Measurements from ENCODE around the gene ERMP1. TPM values are rescaled to one million over a fixed set of nuclear protein-coding genes. Genes with fewer than 3 reads are reported as not detected.
"Not testable (repeated sequence)": the region's sequence is repeated elsewhere in the genome, so short reads cannot be mapped to it uniquely, and the experiment has no call there.

ERMP1 gene
- 5.9 and 14.2 TPM in 2 replicates for total RNA-seq (2014; rRNA removed; shearing (Covaris generic))

GRCh38 chr9:5832538-5833529 is at the start of gene ERMP1:
TSS of gene ERMP1 (minus strand) at chr9:5833117. CDS start at chr9:5833027, 90 bp downstream.
- peak; percentile 79 for DNase-seq (ENCODE audit: low read depth)

DNA sequence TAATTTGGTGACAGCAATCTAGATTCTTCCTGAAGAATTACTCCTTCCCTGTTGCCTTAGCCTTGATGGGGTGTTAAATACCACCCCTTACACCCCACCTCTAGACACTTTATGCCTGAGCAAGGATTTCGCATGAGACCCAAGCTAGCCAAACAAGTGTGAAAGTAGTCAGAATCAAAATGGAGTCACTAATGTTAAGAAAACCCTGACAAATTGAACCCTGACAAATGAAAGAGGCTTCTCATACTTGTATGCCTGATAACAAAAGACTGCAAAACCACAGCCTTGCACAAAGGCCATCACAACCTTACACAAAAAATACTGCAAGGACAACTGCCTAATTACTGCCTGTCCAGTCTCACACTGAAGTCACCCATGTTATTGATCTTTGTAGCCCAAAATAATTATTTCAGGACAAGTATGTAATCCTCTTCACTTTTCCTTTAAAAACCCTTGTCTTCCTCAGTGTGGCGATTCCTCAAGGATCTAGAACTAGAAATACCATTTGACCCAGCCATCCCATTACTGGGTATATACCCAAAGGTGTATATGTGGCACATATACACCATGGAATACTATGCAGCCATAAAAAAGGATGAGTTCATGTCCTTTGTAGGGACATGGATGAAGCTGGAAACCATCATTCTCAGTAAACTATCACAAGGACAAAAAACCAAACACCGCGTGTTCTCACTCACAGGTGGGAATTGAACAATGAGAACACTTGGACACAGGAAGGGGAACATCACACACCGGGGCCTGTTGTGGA is 49.5 kb upstream of the ERMP1 start:
- DNase-seq (ENCODE audit: low read depth): not testable (repeated sequence)

DNA sequence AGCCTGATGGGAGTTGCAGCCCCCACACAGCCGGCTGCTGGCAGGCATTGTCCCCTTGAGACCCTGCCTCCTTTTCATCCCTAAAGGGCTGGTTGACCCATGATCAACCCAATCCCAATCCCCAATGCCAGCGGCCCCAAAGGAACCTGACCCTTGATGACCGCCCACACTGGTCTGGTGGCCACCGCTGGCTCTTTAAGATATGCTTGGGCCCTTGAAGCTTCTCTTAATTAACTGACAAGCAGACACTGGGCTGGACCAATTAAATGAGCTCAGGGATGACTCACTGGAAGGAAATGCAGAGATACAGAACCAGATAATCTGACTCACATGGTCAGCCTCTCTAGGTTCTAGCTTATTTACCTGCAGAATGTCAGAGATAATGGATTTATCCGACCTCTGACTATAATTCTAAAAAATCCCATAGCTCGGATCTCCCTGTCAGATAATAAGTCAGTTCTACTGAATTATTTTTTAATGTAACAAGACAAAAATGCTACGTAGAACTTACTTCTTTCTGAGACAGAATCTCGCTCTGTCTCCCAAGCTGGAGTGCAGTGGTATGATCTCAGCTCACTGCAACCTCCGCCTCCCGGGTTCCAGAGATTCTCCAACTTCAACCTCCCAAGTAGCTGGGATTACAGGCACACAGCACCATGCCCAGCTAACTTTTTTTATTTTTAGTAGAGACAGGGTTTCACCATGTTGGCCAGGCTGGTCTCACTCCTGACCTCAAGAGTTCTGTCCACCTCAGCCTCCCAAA is 46.7 kb upstream of the ERMP1 start:
- peak; percentile 97 for DNase-seq (ENCODE audit: low read depth)

DNA sequence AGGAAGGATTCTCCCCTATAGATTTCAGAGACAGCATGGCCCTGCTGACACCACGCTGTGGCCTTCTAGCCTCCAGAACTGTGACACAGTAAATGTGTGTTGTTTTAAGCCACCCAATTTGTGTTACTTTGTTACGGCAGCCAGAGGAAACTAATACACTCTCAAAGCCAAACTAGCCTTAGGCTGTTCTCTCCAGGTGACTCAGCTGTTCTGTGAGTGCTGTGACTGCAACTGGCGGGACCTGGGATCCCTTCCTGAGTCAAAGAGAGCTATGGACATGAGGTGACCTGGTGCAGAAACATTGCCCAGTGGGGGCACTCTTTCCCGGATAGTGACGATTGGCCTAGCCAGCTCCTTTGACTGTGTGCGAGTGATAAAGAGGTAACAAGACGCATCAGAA is 43.8 kb upstream of the ERMP1 start:
- DNase-seq (ENCODE audit: low read depth): peak; percentile 50

DNA sequence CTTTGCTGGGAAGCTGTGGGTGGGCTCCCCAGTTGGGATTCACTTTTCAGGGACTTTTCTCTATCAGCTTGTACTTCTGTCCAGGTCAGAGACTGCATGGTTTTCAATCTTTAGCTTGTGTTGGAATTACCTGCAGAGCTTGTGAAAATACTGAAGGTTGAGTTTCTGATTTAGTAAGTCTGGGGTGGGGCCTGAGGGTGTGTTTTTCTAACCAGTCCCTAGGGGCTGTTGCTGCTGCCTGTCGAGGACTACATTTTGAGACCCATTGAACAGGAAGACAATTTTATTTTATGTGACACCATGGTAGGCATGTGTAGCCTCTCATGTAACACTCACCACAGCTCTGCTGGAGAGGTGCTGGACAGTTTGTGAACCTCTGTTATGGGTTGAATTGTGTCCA is 43.1 kb upstream of the ERMP1 start:
- no peak for DNase-seq (ENCODE audit: low read depth)

DNA sequence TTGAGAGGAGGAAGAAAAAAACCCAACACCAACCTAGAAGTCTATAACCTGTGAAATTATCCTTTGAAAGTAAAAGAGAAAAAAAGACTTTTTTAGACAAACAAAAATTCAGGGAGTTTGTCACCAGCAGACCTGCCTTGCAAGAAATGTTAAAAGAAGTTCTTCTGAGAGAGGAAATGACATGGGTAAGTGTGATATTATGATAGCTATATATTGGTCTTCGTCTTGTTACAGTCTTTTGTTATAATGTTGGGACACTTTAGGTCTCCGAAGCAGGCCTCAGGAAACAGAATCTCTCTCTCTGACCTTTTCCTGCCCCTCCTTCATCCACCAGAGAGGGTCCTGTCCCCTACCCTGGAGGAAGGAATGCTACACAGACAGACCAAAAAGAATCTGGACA is 41.1 kb upstream of the ERMP1 start:
- no peak for DNase-seq (ENCODE audit: low read depth)

GRCh38 chr9:5873439-5873838 is 40.5 kb upstream of the ERMP1 start:
- DNase-seq (ENCODE audit: low read depth): no peak

- DNase-seq (ENCODE audit: low read depth): no peak
Observed at GRCh38 chr9:5872511-5872910, 39.6 kb upstream of the ERMP1 start.

DNA sequence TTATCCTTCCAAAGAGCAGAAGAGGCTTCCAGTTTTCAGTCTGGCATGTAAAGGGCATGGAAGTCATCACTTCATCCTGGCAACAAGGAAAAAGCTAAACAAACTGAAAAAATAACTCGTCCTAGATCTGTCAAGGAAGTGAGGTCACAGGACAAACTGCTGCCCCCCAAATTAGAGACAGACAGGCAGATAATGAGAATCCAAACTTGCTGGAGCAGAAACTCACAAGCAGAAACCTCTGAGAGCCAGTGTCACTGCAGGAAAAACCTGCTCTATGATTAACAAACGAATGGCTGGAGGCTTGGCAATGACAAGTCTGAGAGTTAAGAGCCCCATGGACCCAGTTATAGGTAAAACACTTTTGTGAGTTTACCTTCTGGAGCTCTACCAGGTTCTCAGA is 38.9 kb upstream of the ERMP1 start:
- peak; percentile 9 for DNase-seq (ENCODE audit: low read depth)

GRCh38 chr9:5870691-5871090 is 37.8 kb upstream of the ERMP1 start:
- DNase-seq (ENCODE audit: low read depth): no peak

DNA sequence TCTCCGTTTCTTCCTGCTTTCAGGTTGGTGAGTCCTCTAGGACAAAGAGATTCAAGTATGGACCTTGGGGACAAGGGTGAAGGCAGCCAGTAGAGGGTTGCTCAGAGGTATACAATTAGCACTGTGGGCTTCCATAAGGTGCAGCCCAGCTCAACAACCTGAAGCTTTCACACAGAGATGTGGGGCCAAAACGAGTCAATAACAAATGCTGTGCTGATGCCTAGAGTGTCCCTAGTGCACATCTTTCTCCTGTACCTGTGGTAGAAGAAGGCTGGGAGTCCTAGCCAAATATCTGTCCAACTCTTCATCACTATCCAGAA is 37.1 kb upstream of the ERMP1 start:
- DNase-seq (ENCODE audit: low read depth): no peak

DNA sequence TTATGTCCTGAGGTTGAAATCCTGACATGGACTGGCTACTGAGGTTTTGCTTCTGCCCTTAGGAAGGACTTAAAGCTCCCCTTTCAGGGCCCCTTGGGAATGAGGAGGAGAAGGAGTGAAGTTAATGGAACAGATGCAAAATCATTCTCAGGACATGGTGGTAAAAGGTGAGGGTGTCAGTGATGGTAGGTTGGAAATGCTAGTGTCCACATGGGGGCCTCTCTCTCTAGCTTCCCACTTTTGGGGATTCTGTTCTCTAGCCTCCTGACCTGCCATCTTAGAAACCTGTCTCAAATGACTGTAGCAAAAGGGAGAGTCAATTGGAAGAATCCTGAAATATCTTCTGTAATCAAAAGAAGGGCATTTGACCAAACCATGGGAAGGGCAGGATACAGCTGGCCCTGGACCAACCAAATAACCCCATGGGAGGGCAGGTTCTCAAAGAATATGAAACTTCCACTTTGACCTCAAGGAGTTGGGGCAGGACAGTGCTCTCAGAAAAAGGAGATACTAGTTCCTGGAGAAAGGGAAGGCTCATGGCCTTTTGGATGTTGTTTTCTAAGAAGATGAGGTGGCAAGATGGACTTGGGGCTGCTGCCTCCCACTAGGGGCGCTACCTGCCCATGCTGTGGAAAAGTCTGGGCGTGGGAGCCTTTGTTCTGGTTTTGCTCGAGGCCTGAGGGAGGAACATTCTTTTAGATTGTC is 36.5 kb upstream of the ERMP1 start:
- DNase-seq (ENCODE audit: low read depth): peak; percentile 25

GRCh38 chr9:5868235-5868634 is 35.3 kb upstream of the ERMP1 start:
- DNase-seq (ENCODE audit: low read depth): no peak

GRCh38 chr9:5866685-5867084 is 33.8 kb upstream of the ERMP1 start:
- DNase-seq (ENCODE audit: low read depth): no peak

DNA sequence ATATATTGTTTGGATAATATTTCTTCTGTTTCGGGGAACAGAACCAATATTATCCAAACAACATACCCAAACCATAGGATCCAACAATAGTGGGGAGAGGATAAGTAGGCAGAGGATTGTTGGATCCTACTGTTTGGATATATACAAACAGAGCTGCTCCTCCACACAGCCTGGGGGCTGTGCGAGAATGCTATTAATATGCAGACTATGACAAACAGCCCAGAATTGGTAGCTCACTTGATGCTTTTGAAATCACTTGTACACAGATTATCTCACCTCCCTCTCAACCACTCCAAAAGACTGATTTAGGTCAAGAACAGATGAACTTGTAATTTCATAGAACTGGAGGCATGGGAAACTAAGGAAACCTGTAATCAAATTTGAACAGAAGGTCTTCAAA is 33.4 kb upstream of the ERMP1 start:
- DNase-seq (ENCODE audit: low read depth): no peak

DNA sequence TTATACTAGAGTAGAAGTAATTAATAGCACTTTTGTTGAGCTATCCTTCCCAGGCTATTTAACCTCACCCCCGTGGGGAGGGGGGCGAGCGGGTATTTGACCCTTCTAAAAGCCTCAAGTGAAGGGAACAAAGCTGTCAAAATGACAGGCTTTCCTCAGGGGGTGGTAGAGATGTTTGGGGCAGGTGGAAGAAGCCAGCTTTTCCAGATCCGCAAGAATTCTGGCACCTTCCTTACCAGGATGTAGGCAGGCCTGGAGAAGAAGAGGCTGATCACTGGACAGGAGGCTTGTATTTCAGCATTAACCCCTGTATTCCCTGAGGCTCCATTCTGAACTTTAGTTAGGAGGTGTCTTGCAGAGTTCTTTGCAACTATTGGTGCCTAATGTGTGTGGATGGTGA is 31.5 kb upstream of the ERMP1 start:
- no peak for DNase-seq (ENCODE audit: low read depth)

DNA sequence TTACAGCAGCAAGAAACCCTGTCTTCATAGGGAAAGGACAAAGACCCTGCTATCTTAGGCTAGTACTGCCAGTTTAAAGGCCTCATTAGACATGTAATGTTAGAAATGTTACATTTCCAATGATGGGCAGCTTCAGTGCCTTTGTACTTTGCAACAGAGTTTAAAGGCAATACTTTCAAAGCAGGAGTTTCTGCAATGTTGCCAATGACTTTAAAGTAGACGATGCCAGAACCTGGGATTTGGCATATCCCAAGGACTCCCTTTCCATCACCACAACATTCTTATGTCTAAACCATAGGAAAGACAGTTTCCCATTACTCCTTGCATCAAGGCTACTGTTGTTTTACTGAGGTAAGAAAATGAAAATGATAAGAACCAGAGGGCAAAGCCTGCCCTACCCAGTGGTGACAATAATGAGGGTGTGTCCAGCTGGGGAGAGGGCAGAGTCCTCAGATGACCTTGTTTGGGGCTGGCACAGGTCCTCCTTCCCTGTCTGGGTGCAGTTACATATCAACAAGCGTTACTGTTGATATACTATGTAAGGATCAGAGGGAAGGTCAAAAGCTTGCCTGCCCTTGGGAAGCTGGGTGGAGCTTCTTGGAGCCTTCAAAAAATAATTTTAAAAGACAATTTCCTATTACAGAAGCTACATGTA is 30.3 kb upstream of the ERMP1 start:
- no peak for DNase-seq (ENCODE audit: low read depth)

DNA sequence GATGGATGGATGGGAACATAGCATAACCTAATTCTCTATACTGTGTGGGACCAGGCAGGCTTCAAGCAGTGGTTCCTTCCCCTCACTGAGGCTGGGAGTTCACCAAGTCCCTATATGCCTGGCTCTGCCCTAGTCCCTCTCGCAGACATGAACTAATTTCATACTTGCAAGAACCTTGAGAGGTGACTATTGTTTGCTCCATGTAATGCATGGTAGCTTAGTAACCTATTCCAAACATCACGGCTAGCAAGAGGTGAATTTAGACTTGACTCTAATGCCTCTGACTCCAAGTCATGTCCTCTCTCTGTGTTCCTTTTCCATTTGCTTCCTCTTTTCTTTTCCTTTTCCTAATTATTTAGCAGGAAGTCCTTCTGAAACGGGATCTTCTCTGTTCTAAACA is 25.9 kb upstream of the ERMP1 start:
- DNase-seq (ENCODE audit: low read depth): no peak

DNA sequence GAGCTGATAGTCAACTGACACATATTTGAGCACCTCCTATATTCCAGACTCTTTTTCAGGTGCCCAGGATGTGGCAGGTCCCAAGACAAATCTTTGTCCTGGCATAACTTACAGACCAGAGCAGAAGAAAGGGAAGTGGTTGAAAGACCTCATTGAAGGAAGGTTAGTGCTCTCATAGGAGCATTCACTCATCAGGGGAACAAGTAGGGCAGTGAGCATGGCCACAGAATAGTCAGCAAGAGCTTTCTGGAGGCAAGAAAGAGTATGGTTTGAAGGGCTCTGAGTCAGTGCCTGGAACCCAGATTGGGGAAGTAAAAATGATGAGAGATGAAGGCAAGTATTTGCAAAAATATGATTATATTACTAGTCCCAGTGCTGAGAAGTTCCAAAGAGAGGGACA is 25.0 kb upstream of the ERMP1 start:
- DNase-seq (ENCODE audit: low read depth): no peak

DNA sequence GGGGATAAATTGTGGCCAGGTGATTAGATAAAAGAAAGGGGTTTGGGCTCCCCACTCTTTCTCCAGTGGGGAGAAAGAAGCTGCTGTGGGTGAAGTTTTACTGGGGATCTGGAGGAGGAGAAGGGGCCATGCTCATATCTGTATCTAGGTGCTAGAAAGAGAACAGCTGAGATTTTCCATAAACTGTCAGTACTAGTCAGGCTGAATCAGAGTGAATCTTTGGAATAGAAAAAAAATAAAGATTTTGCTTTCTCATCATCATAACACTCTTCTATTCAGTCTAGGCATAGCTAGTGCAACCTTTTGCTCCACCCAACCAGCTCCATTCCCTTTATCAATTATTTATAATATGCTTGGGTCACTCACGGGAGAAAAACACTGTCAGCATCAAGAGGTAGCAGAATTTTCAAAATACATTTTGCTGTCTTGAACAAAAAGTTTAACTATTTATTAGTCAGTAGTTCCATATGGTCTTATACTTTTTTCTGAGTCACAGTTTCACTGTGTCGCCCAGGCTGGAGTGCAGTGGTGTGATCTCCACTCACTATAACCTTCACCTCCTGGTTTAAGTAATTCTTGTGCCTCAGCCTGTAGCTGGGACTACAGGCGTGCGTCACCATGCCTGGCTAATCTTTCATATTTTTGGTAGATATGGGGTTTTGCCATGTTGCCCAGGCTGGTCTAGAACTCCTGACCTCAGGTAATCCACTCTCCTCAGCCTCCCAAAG is 21.3 kb upstream of the ERMP1 start:
- DNase-seq (ENCODE audit: low read depth): no peak
